ENCODE data around the gene SAT2.

- TF ChIP-seq EZH2 (optimal IDR thresholded peaks at IDR 0.05; ENCODE audit: low read depth, low read length): no peak
- TF ChIP-seq, protein P1, sequence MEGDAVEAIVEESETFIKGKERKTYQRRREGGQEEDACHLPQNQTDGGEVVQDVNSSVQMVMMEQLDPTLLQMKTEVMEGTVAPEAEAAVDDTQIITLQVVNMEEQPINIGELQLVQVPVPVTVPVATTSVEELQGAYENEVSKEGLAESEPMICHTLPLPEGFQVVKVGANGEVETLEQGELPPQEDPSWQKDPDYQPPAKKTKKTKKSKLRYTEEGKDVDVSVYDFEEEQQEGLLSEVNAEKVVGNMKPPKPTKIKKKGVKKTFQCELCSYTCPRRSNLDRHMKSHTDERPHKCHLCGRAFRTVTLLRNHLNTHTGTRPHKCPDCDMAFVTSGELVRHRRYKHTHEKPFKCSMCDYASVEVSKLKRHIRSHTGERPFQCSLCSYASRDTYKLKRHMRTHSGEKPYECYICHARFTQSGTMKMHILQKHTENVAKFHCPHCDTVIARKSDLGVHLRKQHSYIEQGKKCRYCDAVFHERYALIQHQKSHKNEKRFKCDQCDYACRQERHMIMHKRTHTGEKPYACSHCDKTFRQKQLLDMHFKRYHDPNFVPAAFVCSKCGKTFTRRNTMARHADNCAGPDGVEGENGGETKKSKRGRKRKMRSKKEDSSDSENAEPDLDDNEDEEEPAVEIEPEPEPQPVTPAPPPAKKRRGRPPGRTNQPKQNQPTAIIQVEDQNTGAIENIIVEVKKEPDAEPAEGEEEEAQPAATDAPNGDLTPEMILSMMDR (IDR thresholded peaks at IDR 0.05; ENCODE audit: low read length): no peak
These were observed 46.7 kb downstream of the SAT2 start for GRCh38 chr17:7580604-7581575.

Data from MM.1S (cell line).